ENCODE data around the gene GCNA. TPM values are rescaled to one million over a fixed set of nuclear protein-coding genes. Genes with fewer than 3 reads are reported as not detected.

Gene GCNA
- total and polyA plus RNA-seq, 10 of the 15 experiments (the other 5 are each of a cell fraction or from before 2014, with no cell fraction given) = 0.37 to 1.6 (median 0.90) TPM

DNA sequence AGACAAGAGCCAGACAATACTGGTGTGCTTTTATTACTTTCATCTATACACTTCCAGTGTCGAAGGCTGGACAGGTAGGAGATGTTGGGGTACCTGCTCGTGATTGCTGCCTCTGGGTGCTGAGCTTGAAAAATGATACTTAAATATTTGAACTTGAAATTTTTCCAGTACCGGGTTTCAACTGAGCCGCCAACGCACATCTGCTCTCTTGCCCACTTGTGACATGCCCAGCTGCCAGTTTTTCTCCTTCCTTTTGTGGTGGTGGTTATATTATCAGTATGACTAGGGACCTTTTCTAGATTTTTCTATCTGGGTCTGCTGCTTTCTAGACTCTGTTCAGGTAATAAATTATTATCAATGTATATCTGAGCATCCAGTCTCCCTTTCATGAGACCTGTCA, 42.0 kb upstream of the GCNA start:
- Histone ChIP-seq H3K36me3 (ENCODE audit: control insufficient read depth in 2 of 2, insufficient read depth in 2 of 2, low read length in 1 of 2) (no peaks in the 10 kb centered on the region; a peak in 1 of 4 replicates), H3K79me2 (ENCODE audit: control insufficient read depth, insufficient read depth, low read length) (peaks cover 78% of the 10 kb centered on the region), H4K20me1 (ENCODE audit: control insufficient read depth, insufficient read depth) (peaks cover 2% of the 10 kb centered on the region; the same call in 1 of the 2 replicates), H2AFZ (ENCODE audit: control insufficient read depth, low read depth, low read length) (no peak overlapping the region), H3K9me3 (replicated peaks; ENCODE audit: control insufficient read depth, insufficient read depth, low read length) (no peaks in the 10 kb centered on the region), H3K4me1 (ENCODE audit: control insufficient read depth, insufficient read depth, low read length) (peaks cover 7% of the 10 kb centered on the region; the same call in 1 of the 2 replicates), H3K9ac (ENCODE audit: control insufficient read depth, insufficient read depth, low read length) (peak overlapping the region; percentile 51), H3K27ac (ENCODE audit: control insufficient read depth, insufficient read depth) (no peak overlapping the region; the same call in 1 of the 2 replicates), H3K4me2 (ENCODE audit: control insufficient read depth, insufficient read depth) (peak overlapping the region; percentile 65), H3K4me3 (peak overlapping the region; percentile 24), H3K27me3 (replicated peaks in 1 of 2; ENCODE audit: control insufficient read depth in 2 of 2, insufficient read depth in 2 of 2, low read length in 1 of 2) (no peaks in the 10 kb centered on the region)
- RAD21 ChIA-PET (ENCODE audit: unreplicated experiment) = interaction anchor here (2.3 kb wide), 1 partner anchor 116 kb away, joined by 8 read pairs; no protein-coding TSS in a partner anchor
- CTCF ChIA-PET = interaction anchor here (1.1 kb wide), 1 partner anchor 23 kb away, joined by 4 read pairs; no protein-coding TSS in a partner anchor
- SMC1A ChIA-PET (ENCODE audit: uncharacterized antibody, unreplicated experiment) = interaction anchor here (0.7 to 7.2 kb wide), 5 partner anchors 21 to 171 kb away, joined by 3 to 51 read pairs (median 3); partner anchors contain the start of gene TAF1
- intact Hi-C loops (cut with micrococcal nuclease; ENCODE audit: unreplicated experiment) = loop anchor here (5.0 kb wide), 1 partner anchor 116 kb away; no protein-coding TSS in a partner anchor
- WGBS (ENCODE audit: insufficient coverage, insufficient replicate concordance, low lambda C conversion rate, missing lambda C conversion rate) = 20% methylated on average over 5 of the region's 5 CpGs
- TF ChIP-seq RUNX3 (IDR thresholded peaks at IDR 0.05; ENCODE audit: low read length) (peak; percentile 44), CBFB (IDR thresholded peaks at IDR 0.05; ENCODE audit: low read depth) (no peak)
- TF ChIP-seq, protein P1, sequence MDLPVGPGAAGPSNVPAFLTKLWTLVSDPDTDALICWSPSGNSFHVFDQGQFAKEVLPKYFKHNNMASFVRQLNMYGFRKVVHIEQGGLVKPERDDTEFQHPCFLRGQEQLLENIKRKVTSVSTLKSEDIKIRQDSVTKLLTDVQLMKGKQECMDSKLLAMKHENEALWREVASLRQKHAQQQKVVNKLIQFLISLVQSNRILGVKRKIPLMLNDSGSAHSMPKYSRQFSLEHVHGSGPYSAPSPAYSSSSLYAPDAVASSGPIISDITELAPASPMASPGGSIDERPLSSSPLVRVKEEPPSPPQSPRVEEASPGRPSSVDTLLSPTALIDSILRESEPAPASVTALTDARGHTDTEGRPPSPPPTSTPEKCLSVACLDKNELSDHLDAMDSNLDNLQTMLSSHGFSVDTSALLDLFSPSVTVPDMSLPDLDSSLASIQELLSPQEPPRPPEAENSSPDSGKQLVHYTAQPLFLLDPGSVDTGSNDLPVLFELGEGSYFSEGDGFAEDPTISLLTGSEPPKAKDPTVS (IDR thresholded peaks at IDR 0.05; ENCODE audit: low read depth, low read length) = peak; percentile 73; the same call in 1 of the 2 replicates
- FAIRE-seq (no peak), ATAC-seq (0 out of 3 replicates have a peak, but pooled peaks have one; percentile 1), DNase-seq (ENCODE audit: low read depth, low spot score) (no peak)
- in situ Hi-C loops (cut with MboI) = loop anchor here (10.0 kb wide), 1 partner anchor 341 kb away; no protein-coding TSS in a partner anchor
- no TSS peak for BruUV-seq (replicated peaks)
- POLR2A ChIA-PET = interaction anchor here (0.6 kb wide), 3 partner anchors 41 to 118 kb away, joined by 3 to 6 read pairs (median 4); no protein-coding TSS in a partner anchor

- intact Hi-C loops (cut with micrococcal nuclease; ENCODE audit: unreplicated experiment) = loop anchor here (5.0 kb wide), 1 partner anchor 115 kb away; no protein-coding TSS in a partner anchor
Measured at GRCh38 chrX:71537743-71538142, 40.5 kb upstream of the GCNA start.

More at GRCh38 chrX:71537743-71538142, 40.5 kb upstream of the GCNA start:
- Histone ChIP-seq H4K20me1 (ENCODE audit: control insufficient read depth, insufficient read depth) (peaks cover 2% of the 10 kb centered on the region; the same call in 1 of the 2 replicates), H3K27me3 (replicated peaks in 1 of 2; ENCODE audit: control insufficient read depth in 2 of 2, insufficient read depth in 2 of 2, low read length in 1 of 2) (no peaks in the 10 kb centered on the region), H3K4me2 (ENCODE audit: control insufficient read depth, insufficient read depth) (peak overlapping the region; percentile 61; the same call in 1 of the 2 replicates), H3K9me3 (replicated peaks; ENCODE audit: control insufficient read depth, insufficient read depth, low read length) (no peaks in the 10 kb centered on the region), H3K79me2 (ENCODE audit: control insufficient read depth, insufficient read depth, low read length) (peaks cover 91% of the 10 kb centered on the region), H2AFZ (ENCODE audit: control insufficient read depth, low read depth, low read length) (no peak overlapping the region), H3K4me3 (no peak overlapping the region), H3K36me3 (ENCODE audit: control insufficient read depth in 2 of 2, insufficient read depth in 2 of 2, low read length in 1 of 2) (no peaks in the 10 kb centered on the region; a peak in 1 of 4 replicates), H3K4me1 (ENCODE audit: control insufficient read depth, insufficient read depth, low read length) (peaks cover 5% of the 10 kb centered on the region; the same call in 1 of the 2 replicates), H3K27ac (ENCODE audit: control insufficient read depth, insufficient read depth) (no peak overlapping the region), H3K9ac (ENCODE audit: control insufficient read depth, insufficient read depth, low read length) (no peak overlapping the region)
- BruUV-seq (replicated peaks) = no TSS peak
- POLR2A ChIA-PET = no interaction called here
- DNase-seq (ENCODE audit: low read depth, low spot score) = no peak
- ATAC-seq = no peak
- RAD21 ChIA-PET (ENCODE audit: unreplicated experiment) = interaction anchor here (1.1 kb wide), 1 partner anchor 112 kb away, joined by 3 read pairs; no protein-coding TSS in a partner anchor
- CTCF ChIA-PET = interaction anchor here (1.0 kb wide), 1 partner anchor 12 kb away, joined by 3 read pairs; no protein-coding TSS in a partner anchor
- no peak for FAIRE-seq
- SMC1A ChIA-PET (ENCODE audit: uncharacterized antibody, unreplicated experiment) = interaction anchor here (1.5 to 2.3 kb wide), 3 partner anchors 80 to 172 kb away, joined by 3 to 8 read pairs (median 8); partner anchors contain the start of genes CXCR3 and TAF1
- TF ChIP-seq MYB (IDR thresholded peaks at IDR 0.05; ENCODE audit: borderline replicate concordance, low read depth, low read length) (no peak), MLLT1 (IDR thresholded peaks at IDR 0.05) (peak; percentile 77)
- in situ Hi-C loops (cut with MboI) = loop anchor here (10.0 kb wide), 1 partner anchor 343 kb away; no protein-coding TSS in a partner anchor
- 83% methylated on average over 9 of the region's 9 CpGs for WGBS (ENCODE audit: insufficient coverage, insufficient replicate concordance, low lambda C conversion rate, missing lambda C conversion rate)
